ENCODE results near the gene CDH5. TPM values are rescaled to one million over a fixed set of nuclear protein-coding genes. Genes with fewer than 3 reads are reported as not detected.

CDH5 gene
- total RNA-seq, 1 experiment from 2014 or later, result 0.28 TPM

DNA sequence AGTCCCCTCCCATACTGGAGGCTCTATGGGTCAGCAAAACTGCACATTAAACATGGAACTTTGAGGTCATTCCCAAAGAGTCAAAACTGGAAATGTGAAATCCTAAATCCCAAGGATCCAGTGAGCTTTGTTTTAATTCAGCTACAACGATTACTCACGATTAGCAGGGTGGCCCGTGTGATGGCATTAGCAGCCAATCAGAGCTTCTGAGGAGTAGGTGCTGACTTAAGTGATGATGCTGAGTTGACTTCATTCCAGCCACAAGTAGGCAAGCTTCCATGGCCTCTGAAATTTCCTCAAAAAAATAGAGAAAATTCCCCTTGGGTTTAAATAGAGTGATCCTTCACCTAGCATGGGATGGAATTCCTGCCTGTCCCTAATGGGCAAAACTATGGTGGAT, 32.5 kb downstream of the CDH5 start (continued):
- TF ChIP-seq, protein P1, sequence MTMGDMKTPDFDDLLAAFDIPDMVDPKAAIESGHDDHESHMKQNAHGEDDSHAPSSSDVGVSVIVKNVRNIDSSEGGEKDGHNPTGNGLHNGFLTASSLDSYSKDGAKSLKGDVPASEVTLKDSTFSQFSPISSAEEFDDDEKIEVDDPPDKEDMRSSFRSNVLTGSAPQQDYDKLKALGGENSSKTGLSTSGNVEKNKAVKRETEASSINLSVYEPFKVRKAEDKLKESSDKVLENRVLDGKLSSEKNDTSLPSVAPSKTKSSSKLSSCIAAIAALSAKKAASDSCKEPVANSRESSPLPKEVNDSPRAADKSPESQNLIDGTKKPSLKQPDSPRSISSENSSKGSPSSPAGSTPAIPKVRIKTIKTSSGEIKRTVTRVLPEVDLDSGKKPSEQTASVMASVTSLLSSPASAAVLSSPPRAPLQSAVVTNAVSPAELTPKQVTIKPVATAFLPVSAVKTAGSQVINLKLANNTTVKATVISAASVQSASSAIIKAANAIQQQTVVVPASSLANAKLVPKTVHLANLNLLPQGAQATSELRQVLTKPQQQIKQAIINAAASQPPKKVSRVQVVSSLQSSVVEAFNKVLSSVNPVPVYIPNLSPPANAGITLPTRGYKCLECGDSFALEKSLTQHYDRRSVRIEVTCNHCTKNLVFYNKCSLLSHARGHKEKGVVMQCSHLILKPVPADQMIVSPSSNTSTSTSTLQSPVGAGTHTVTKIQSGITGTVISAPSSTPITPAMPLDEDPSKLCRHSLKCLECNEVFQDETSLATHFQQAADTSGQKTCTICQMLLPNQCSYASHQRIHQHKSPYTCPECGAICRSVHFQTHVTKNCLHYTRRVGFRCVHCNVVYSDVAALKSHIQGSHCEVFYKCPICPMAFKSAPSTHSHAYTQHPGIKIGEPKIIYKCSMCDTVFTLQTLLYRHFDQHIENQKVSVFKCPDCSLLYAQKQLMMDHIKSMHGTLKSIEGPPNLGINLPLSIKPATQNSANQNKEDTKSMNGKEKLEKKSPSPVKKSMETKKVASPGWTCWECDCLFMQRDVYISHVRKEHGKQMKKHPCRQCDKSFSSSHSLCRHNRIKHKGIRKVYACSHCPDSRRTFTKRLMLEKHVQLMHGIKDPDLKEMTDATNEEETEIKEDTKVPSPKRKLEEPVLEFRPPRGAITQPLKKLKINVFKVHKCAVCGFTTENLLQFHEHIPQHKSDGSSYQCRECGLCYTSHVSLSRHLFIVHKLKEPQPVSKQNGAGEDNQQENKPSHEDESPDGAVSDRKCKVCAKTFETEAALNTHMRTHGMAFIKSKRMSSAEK (CRISPR knock-in tag; IDR thresholded peaks at IDR 0.05; ENCODE audit: borderline replicate concordance), result no peak
- TF ChIP-seq, protein P2, sequence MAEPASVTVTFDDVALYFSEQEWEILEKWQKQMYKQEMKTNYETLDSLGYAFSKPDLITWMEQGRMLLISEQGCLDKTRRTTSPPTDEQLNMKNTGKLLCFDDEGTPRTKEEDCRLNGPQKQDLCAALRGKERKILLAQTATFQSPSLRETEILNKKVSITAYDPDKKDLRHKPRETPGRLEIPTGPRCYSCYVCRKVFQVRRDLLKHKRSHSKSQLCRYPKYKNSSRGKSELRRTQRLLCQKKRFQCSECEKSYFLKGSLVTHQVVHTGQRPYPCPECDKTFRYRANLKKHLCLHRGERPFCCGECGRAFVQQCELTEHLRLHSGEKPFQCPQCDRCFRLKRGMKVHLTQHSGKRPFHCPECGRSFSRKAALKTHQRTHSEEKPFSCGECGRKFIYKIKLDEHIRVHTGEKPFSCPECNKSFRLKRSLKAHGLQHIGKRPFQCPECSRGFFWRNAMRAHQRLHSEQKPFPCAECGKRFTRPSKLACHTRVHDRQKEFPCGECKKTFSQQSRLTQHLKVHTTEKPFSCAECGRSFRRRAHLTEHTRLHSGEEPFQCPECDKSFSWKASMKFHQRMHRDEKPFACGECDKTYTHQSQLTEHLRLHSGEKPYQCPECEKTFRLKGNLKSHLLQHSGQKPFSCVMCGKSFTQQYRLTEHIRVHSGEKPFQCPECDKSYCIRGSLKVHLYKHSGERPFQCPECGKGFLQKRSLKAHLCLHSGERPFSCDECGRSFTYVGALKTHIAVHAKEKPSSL (CRISPR knock-in tag; conservative IDR thresholded peaks at IDR 0.05), result no peak
- TF ChIP-seq FOXJ3 (CRISPR knock-in tag; IDR thresholded peaks at IDR 0.05; ENCODE audit: borderline replicate concordance) (no peak), ZNF232 (CRISPR knock-in tag; IDR thresholded peaks at IDR 0.05) (no peak), NR2C2 (CRISPR knock-in tag; IDR thresholded peaks at IDR 0.05) (no peak), JAZF1 (CRISPR knock-in tag; IDR thresholded peaks at IDR 0.05) (no peak), SMAD4 (CRISPR knock-in tag; IDR thresholded peaks at IDR 0.05) (no peak)

DNA sequence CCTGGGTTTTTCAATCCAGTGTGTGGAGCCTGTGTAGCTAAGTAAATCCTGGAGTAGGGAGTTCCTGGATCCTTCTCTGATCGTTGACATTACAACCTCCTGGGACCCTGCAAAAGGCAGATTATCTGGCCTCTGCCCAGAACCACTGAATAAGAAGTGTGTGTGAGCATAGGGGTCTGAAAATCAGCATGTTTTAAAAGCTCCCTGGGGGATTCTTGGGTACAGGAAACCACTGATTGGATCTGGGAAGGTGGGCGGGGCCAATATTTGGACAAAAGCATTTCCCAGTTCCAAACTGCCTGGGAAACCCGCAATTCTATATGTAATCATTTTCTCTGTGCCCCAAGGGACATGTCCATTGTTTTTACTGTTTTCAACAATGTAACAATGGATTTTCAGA, 33.4 kb downstream of the CDH5 start:
- Mint-ChIP-seq H3K4me3 (no peak overlapping the region), H3K9me3 (peaks cover 3% of the 10 kb centered on the region), H3K27me3 (ENCODE audit: low read depth) (peaks cover 4% of the 10 kb centered on the region), H3K4me1 (peaks cover 17% of the 10 kb centered on the region), H3K36me3 (no peaks in the 10 kb centered on the region), H3K27ac (no peak overlapping the region)
- TF ChIP-seq, protein P3, sequence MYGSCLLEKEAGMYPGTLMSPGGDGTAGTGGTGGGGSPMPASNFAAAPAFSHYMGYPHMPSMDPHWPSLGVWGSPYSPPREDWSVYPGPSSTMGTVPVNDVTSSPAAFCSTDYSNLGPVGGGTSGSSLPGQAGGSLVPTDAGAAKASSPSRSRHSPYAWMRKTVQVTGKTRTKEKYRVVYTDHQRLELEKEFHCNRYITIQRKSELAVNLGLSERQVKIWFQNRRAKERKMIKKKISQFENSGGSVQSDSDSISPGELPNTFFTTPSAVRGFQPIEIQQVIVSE (CRISPR knock-in tag; IDR thresholded peaks at IDR 0.05; ENCODE audit: borderline replicate concordance), result no peak
- TF ChIP-seq, protein P4, sequence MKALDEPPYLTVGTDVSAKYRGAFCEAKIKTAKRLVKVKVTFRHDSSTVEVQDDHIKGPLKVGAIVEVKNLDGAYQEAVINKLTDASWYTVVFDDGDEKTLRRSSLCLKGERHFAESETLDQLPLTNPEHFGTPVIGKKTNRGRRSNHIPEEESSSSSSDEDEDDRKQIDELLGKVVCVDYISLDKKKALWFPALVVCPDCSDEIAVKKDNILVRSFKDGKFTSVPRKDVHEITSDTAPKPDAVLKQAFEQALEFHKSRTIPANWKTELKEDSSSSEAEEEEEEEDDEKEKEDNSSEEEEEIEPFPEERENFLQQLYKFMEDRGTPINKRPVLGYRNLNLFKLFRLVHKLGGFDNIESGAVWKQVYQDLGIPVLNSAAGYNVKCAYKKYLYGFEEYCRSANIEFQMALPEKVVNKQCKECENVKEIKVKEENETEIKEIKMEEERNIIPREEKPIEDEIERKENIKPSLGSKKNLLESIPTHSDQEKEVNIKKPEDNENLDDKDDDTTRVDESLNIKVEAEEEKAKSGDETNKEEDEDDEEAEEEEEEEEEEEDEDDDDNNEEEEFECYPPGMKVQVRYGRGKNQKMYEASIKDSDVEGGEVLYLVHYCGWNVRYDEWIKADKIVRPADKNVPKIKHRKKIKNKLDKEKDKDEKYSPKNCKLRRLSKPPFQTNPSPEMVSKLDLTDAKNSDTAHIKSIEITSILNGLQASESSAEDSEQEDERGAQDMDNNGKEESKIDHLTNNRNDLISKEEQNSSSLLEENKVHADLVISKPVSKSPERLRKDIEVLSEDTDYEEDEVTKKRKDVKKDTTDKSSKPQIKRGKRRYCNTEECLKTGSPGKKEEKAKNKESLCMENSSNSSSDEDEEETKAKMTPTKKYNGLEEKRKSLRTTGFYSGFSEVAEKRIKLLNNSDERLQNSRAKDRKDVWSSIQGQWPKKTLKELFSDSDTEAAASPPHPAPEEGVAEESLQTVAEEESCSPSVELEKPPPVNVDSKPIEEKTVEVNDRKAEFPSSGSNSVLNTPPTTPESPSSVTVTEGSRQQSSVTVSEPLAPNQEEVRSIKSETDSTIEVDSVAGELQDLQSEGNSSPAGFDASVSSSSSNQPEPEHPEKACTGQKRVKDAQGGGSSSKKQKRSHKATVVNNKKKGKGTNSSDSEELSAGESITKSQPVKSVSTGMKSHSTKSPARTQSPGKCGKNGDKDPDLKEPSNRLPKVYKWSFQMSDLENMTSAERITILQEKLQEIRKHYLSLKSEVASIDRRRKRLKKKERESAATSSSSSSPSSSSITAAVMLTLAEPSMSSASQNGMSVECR (CRISPR knock-in tag; IDR thresholded peaks at IDR 0.05; ENCODE audit: borderline replicate concordance), result no peak
- TF ChIP-seq NFE2L1 (CRISPR knock-in tag; IDR thresholded peaks at IDR 0.05) (no peak), JUN (CRISPR knock-in tag; IDR thresholded peaks at IDR 0.05) (no peak)
- ATAC-seq, result no peak
- ChIA-PET CTCF (interaction anchor here (0.5 to 1.5 kb wide), 4 partner anchors 42 to 918 kb away, joined by 3 to 5 read pairs (median 4); partner anchors contain the start of gene NAE1), POLR2A (no interaction called here)
- DNase-seq (ENCODE audit: low spot score), result no peak

Data from WTC11 (cell line).